Measurements from ENCODE around the gene INPP5D.

DNA sequence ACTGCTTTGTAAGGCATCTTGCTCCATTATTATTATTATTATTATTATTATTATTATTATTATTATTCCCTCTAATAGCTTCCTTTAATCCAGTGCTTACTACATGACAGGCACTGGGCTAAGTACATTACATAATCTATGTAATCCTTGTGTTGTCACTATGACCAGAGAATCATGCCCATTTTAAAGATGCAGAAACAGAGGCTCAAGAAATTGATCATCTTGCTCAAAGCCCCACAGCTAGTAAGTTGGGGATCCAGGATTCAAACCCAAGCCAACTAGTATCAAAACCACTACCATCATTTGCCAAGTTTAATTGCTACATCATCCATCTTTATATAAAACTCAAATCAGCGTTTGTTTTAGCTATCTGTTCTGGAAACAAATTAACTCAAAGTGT lies 46.5 kb upstream of the INPP5D start:
- TF ChIP-seq NFYB (CRISPR knock-in tag; conservative IDR thresholded peaks at IDR 0.05; ENCODE audit: low read depth) (no peak), NR3C1 (CRISPR knock-in tag; conservative IDR thresholded peaks at IDR 0.05; ENCODE audit: low read depth) (no peak), ERG (CRISPR knock-in tag; IDR thresholded peaks at IDR 0.05) (no peak), SP1 (CRISPR knock-in tag; conservative IDR thresholded peaks at IDR 0.05) (no peak), SMAD3 (CRISPR knock-in tag; IDR thresholded peaks at IDR 0.05; ENCODE audit: borderline replicate concordance) (no peak), CTCF (IDR thresholded peaks at IDR 0.05) (no peak), KAT7 (CRISPR knock-in tag; IDR thresholded peaks at IDR 0.05; ENCODE audit: borderline replicate concordance) (no peak), CREM (CRISPR knock-in tag; IDR thresholded peaks at IDR 0.05) (no peak), RELA (CRISPR knock-in tag; IDR thresholded peaks at IDR 0.05; ENCODE audit: borderline replicate concordance) (no peak), ZNF317 (CRISPR knock-in tag; IDR thresholded peaks at IDR 0.05; ENCODE audit: borderline replicate concordance, low read depth) (no peak)
- TF ChIP-seq, protein P1, sequence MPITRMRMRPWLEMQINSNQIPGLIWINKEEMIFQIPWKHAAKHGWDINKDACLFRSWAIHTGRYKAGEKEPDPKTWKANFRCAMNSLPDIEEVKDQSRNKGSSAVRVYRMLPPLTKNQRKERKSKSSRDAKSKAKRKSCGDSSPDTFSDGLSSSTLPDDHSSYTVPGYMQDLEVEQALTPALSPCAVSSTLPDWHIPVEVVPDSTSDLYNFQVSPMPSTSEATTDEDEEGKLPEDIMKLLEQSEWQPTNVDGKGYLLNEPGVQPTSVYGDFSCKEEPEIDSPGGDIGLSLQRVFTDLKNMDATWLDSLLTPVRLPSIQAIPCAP (CRISPR knock-in tag; IDR thresholded peaks at IDR 0.05) = no peak

Data from WTC11 (cell line).